ENCODE measurements around the gene PARD3. TPM values are rescaled to one million over a fixed set of nuclear protein-coding genes. Genes with fewer than 3 reads are reported as not detected.
A peak's percentile ranks its signal among the peaks of the same experiment; 100 is the strongest.
"Not testable (repeated sequence)": the region's sequence is repeated elsewhere in the genome, so short reads cannot be mapped to it uniquely, and the experiment has no call there.

Gene PARD3
- total RNA-seq, 1 donor from 2014 or later: 64.5 TPM

GRCh38 chr10:34413214-34413613 lies 401.9 kb downstream of the PARD3 start:
- no peak for ATAC-seq

DNA sequence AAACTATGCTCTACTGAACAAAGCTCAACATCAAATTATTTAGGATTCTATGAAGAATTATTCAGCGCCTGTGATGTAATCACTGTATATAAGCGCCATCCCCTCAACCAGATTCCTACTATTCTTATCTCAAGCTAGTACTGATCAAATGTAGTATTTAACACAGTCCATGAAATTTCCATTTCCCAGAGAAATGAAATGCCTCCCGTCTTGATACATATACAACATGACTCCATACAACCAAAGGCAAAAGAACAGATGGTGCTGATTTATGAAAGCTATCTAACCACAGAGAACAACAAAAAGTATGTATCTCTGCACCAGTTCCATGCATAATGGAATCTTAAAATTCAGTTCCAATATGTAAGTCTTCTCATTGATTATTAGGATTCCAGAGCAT lies 406.1 kb downstream of the PARD3 start:
- ATAC-seq: no peak

DNA sequence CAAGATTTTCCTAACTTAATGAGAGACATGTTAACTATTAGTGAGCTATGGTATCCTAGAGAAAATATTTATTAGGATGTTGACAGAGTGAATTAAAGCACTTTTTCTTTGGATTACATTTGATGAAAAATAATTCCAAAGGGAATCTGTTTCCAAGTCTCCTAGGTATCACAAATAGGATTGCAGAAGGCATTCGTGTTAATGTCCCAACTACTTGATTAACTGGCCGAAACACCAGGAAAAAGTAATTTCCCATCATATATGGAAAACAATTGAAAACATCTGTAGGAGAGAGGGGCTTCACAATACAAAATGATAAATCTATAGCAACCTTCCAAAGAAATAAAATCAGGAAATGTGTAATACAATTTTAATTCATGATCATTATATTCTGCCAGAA lies 406.7 kb downstream of the PARD3 start:
- ATAC-seq: no peak

GRCh38 chr10:34407324-34407805 lies 407.7 kb downstream of the PARD3 start:
- no peak for ATAC-seq

DNA sequence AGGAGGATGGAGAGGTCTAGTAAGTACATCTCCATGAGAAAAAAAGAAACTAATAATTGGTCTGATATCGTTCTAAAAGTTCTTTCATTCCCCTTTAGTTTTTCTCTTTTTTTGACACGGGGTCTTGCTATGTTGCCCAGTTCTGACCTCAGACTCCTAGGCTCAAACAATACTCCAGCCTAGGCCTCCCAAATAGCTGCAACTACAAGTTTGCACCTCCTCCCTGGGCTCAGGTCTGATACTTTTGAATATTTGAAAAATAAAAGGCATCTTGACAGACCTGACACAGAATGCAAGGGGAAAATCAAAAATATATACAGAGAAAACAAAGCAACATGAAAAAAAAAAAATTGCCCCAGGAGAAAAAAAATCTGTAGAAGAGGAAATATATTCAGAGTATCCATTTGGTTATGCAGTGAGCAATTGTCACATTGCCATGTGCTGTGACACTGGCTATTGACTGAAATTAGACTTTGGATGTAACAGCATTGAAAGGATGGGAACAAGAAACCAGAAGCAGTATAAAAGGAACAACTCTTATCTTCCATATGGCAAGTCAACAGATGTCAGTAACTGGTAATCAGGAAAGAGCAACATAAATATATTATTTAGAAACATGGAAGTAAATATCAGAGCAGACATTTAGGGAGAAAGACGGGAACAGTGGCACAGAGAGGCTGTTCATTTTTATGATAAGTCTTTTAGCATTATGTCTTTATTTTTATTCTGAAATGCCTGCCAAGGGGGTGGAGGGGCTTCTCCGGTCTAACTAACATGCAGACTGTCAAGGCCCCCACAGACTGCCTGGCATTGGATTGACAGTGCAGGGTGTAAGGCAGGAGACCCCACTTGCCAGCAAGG lies 408.4 kb downstream of the PARD3 start:
- ATAC-seq: no peak

GRCh38 chr10:34405611-34406462 lies 409.3 kb downstream of the PARD3 start:
- peak; percentile 51 for ATAC-seq

DNA sequence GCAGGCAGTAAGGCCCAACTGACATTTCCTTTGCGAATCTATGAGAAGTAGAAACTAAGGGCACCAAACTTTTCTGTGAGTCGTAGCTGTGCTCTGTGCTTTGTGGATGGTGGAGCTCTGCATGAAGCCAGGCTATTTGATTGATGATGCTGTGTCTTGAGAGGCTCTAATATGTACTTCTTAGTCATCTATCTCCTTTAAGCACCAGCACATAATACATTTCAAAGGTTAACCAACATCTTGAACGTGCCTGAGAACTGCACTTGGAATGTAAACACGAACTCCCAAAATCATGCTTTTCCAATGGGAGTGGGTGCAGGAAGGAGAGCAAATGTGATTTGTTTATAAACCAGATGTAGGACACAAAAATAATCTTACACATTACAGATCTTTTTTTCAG lies 411.6 kb downstream of the PARD3 start:
- no peak for ATAC-seq

DNA sequence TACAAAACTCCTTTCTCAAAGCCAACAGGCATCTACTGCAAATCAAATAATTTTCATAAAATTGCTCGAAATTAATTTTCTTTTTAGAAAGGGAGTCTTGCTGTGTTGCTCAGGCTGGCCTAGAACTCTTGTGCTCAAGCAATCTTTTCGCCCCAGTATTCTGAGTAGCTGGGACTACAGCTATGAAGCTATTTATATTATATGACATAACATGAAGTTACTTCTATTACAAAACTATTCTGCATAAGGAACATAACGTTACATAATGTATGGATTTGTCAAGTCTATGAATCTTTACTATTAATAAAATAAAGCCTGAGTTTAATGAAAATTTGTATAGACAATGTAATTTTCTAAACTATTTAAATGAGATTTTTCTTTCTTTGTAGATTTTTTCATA lies 415.0 kb downstream of the PARD3 start:
- no peak for ATAC-seq

- no peak for ATAC-seq
Observed at GRCh38 chr10:34399013-34399412, 416.1 kb downstream of the PARD3 start.

DNA sequence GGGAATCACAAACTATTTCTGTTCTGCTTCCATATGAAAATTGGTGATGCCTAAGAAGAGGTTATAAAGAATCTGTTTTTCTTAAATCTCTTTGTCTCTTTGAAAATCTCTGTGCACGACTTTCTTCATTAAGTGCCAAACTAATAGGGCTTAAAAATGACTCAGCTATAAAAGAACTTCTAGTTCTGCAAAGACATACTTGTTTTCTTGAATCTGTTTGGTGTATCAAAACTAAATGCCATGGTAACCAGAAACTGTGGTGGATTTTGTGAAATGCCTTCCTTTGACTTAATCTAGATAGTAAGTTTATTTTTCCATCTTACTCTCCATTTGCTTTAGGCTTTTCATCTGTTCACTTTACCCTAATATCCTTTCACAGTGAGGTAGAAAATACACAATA lies 417.8 kb downstream of the PARD3 start:
- ATAC-seq: no peak

- ATAC-seq: no peak
Observed at GRCh38 chr10:34396663-34397062, 418.4 kb downstream of the PARD3 start.

GRCh38 chr10:34392641-34393170 lies 422.4 kb downstream of the PARD3 start:
- no peak for ATAC-seq

- not testable (repeated sequence) for ATAC-seq
Observed at GRCh38 chr10:34391168-34391567, 423.9 kb downstream of the PARD3 start.

DNA sequence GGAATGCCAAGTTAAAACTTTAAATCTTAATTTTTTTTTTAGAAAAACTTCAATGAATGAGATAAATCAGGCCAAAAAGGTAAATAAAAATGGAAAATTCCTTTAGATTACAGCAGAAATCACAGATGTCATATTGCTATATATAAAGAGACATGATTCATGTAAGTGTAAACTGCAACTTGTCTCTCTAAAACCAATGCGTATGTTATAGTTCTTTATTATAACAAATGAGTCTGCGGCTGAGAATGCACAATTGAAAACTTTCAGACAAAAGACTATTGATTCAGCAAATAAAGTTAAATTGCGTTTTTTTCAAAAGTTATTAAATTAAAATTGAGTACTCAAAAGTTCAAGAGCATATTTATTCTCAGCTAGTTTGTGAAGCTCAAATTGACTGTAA lies 425.3 kb downstream of the PARD3 start:
- no peak for ATAC-seq

GRCh38 chr10:34386921-34387320 lies 428.2 kb downstream of the PARD3 start:
- ATAC-seq: no peak

- no peak for ATAC-seq
Observed at GRCh38 chr10:34384372-34384771, 430.7 kb downstream of the PARD3 start.

GRCh38 chr10:34382626-34383025 lies 432.5 kb downstream of the PARD3 start:
- ATAC-seq: no peak

DNA sequence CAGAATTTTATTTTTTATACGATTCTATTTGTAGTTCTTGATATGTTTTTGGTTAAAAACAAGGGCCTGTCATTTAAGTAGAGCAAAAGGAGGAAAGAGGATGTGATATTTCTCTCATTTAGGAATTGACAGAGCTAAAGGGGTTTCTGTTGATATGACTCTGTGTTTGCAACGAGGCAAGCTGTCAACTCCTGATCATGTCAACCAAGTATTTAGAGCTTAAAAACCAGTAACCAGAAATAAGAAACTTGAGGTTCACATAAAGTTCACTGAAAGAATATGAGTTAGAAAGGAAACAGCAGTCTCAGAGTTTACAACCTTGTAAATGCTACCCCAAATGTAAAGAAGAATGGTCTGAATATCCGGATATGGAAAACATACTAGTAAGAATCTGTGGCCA lies 434.2 kb downstream of the PARD3 start:
- no peak for ATAC-seq

DNA sequence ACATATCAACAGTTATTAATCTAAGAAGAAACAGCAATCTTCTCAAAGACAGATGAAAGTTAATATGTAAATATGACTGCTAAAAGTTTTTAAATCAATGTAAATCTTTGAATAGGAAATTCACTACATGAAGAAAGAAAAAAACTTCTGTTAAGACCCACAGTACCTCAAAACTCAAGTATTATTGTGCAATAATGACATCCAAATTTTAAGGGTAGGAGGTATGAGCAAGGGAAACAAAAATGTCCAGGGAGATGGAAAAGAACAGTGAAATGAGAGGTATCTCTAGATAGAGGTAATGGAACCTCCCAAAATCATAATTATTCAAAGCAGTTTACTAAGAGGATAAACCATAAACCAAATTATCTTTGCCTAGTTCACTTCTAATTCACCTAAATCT lies 436.8 kb downstream of the PARD3 start:
- ATAC-seq: no peak

GRCh38 chr10:34377833-34378232 lies 437.3 kb downstream of the PARD3 start:
- ATAC-seq: no peak

DNA sequence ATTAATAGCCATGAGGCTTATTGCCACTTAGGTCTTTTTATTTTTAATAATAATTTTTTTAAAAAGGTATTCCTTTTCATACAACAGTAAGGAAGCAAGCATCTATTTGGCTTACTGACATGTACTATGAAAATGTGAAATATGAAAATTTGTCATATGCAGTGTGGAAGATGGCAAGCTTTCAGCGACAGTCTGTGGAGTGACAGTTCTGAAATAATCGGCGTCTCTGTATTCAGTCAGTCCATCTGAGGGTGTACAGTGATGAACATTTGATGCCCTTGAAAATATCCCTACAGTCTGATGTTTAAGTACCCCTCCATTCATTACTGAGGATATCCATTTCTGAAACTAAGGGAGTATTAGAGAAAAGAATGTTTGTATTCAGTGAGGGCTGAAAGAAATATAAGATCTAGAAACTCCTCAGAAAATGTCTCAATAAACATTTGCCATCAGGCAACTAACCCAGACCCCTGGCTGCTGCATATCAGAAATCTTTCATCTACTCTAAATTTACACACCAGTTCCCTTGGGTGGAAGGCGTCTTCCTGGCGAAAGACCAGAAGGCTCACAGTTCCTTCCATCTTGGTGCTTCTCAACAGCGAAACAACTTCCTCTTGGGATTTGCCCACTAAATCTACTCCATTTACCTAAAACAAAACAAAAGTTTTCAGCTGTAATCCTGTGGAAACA lies 440.6 kb downstream of the PARD3 start:
- ATAC-seq: no peak

DNA sequence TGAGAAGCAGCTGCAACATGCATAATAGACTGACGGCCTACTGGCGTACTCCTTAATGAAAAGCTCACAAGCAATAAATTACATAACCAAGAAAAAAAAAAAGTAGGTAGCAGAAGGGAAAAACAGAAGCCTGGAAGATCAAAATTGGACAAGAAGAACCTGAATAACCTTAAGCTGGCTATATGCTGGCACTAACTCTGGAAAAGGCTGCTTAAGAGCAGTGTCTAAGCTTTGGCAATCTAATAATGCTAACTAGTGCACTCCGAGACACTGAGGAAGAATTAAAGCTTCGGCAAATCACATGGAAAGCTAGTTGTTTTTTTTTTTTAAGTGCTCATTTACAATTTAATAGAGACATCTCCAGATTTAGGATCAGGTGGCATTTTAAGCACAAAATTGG lies 441.9 kb downstream of the PARD3 start:
- no peak for ATAC-seq

DNA sequence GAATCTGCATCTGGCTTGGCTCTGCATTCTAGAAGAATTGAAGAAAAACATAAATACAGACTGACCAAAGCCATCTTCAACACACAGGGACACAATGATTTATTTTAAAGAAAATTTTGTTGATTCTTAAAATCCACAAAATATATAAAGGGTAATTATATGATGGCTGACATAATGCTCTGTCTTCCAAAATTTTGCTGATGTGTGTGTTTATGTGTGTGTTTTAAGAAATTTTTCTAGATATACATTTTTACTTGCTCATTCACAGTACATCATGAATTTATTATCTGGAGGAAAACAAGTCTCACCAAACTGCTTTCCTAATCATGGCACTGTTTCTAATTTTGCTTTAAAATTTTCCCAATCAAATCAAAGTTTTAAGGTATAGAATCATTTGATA lies 442.6 kb downstream of the PARD3 start:
- no peak for ATAC-seq
